ENCODE results near the gene ZNF519.

Gene ZNF519

DNA sequence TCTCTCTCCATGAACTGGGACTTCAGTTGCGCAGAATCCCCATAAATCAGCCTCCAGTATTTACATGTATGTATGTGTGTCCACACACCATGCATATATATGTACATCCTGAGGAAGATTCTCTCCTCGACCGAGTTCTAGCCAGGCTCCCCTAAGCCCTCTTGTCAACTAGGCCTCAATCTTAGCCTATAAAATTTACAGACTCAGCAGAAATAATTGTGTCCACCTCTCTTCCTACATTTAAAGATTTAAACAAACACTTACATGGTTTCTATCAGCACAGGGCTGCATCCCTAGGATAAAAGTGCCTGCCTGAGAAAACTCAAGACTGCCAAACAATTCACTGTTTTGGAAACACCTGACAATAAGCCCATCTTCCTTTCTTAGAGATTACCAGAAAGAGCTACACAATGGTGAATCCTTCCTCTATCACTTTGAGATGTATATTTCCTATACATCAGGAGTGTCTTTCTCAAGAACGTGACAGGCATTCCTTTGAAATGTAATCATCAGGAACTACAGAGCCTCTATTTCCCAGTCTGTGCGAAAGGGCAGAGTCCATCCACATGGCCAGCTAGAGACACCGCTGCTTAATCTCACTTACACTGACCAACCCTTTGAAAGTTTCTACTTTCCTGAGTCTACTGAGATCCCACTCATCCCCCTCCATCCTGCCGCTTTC is 39.5 kb downstream of the ZNF519 start:
- no peak for DNase-seq

DNA sequence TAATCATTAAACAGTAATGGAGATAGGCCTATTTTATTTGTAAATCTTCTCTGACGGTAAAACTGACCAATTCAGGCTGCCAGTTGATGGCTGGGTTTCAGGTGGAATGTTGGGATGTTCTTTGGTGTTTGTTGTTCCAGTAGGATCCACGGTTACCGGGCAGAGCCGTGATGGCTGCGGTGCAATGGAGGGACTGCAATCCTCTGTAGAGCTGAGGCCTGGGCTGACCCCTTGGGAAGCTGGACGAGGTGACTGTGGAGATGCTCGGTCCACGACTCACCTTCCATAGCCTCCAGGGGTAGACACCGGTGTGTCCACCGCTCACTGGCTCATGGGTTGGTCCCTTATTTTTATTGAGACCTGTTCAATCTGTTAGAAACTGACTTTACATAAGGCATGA is 42.5 kb downstream of the ZNF519 start:
- no peak for DNase-seq

DNA sequence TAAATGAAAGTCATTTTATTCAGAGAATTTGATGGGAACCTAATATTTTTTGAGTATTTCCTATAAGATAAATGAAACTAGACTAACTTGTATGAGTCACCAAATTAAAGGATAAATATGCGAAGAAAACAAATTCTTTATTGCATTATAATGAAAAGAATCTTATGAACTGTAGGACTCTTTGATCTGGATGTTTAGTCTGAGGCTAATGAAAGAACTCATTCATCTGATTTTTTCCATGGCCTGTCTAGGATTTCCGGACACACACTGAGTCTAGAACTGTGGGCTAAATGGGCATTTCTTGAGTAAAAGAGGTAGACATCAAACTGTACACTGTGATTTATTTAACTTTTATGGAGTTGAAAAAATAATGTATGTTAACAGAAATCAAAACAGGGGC is 43.0 kb downstream of the ZNF519 start:
- DNase-seq: no peak

DNA sequence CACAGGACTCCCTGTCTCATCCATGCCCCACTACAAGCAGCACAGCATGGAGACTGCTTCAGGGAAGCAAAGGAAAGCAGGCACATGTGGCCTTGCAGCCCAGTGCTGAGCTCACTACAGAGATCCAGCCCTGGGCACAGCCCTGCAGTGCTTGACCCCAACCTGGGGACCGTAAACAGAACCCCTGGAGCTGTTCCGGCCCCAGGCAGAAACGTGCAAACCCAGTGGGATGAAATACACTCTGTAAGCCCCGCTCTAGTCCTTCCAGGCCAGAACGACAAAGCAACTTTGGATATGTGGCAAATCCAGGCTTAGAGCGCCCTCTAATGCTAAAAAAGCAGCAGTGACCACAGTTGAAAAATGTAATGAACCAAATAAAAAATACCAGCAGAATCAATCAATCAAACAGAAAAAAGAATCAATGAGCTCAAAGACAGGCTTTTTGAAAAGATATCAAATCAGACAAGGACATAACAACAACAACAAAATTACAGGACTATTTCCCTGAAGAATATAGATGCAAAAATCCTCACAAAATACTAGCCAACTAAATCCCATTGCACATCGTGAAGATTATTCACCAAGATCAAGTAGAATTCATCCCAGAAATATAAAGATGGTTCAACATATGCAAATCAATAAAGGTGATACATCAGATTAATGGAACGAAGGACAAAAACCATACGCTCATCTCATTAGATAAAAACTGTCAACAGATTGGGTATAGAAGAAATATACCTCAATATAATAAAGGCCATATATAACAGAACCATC is 45.6 kb downstream of the ZNF519 start:
- no peak for DNase-seq

DNA sequence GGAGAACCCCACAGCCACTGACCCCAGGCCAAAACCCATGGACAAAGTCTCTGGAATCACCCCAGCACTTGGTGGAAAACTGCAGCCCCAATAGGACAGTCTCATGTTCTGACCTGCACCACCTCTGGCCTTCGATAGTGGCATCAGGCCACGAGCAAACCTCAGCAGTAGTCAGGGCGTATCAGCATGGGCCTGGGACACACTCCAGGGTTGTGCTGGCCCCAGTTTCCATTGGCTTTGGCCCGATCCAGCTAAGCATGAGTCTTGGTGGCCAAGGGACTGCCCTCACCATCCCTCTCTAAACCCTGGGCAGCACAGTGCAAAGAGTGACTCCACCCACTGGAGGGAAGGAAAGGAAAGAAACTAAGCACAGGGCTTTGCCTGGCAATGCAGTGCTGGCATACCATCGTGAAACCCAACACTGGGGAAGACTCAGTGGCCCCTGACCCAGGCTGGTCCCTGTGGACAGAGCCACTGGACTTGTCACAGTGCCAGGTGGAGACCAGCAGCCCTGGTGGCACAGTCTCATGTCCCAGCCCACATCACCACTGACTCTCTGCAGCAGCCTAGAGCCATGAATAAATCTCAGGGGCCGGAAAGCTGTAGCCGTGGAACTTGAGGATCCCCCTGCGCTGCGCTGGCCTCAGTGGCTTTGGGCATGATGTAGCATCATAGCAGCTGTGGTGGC is 46.3 kb downstream of the ZNF519 start:
- no peak for DNase-seq

DNA sequence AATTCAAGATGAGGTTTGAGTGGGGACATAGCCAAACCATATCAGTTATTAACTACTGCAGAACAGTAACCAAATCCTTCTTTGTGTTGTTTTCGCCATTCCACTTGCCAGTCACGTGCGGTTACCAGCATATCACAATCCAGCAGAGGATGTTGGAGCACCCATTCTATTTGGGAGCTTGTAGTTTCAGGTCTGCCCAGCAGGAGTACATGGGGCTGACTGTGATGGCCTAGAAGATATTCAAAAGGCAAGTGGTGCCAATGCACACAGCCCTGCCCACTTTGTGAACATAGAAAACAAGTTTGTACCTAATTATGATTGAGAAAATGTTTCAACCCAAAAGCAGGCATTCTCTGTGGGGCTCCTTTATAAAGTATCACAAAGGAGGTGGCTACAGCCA is 57.0 kb downstream of the ZNF519 start:
- DNase-seq: no peak

DNA sequence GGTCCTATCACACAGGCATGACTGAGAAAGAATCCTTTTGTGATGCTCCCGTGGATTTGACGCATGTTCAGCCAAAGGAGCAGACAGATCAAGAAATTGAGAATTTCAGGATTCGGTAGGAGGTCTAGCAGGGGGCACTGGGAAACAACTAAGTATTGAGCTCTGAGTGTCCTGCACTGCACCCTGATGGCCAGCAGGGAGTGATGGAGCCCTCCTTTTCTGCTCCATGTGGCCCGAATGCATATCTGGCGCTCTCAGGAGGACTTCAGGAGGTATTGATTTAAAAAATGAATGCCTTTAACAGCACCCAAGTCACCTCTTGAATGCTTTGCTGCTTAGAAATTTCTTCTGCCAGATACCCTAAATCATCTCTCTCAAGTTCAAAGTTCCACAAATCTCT is 58.0 kb downstream of the ZNF519 start:
- DNase-seq: no peak

DNA sequence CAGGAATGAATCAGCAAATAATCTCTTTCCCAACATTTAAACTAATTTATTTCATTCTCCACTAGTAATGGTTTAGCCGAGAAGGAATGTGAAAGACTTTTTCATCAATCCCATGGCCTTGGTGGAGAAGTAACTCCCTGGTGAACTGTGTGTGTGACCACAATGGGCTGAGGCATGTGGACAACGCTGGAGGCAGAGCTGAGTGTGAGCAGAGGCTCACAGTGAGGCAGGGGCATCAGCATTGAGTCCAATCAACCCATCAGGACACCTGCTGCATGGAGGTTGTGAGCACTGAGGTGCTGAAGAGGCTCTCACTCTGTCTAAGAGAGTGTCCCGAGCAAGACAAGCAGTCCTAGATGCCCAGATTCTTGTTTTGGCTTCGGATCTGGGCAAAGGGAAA is 78.6 kb downstream of the ZNF519 start:
- DNase-seq: no peak

Data from KG1 (cell line).